GM06990 (cell line): Measurements from ENCODE around the gene DDX11.
"Not testable (repeated sequence)": the region's sequence is repeated elsewhere in the genome, so short reads cannot be mapped to it uniquely, and the experiment has no call there.

Experiments used
- DNase-seq: peaks from one replicate; pipeline ENCODE4 v3.0.0-alpha.2; 2011; ENCODE audit not compliant: insufficient read length; ENCODE audit errors: extremely low read depth
- H3K27me3 ChIP-seq: replicated peaks from 2 replicates; pipeline ENCODE4 v1.6.0; 2011; ENCODE audit warnings: low read length; ENCODE audit not compliant: control insufficient read depth, insufficient read depth
- H3K36me3 ChIP-seq: 2 replicates; pipeline ENCODE4 v1.5.1; 2011; ENCODE audit warnings: low read length; ENCODE audit not compliant: control insufficient read depth, insufficient read depth
- H3K4me3 ChIP-seq: replicated peaks from 2 replicates; pipeline ENCODE4 v1.5.1; 2011; ENCODE audit warnings: low read depth, mild to moderate bottlenecking, control low read depth, low read length
- CTCF ChIP-seq: IDR thresholded peaks from 2 replicates; pipeline ENCODE4 v1.5.1; 2011; ENCODE audit warnings: low read length, control low read depth, mild to moderate bottlenecking, inconsistent platforms; ENCODE audit not compliant: insufficient read depth, poor library complexity, severe bottlenecking

Gene DDX11

GRCh38 chr12:31086032-31086431 lies 12.4 kb downstream of the DDX11 start:
- not testable (repeated sequence) for H3K36me3 ChIP-seq, H3K4me3 ChIP-seq, DNase-seq, H3K27me3 ChIP-seq

GRCh38 chr12:31087486-31087885 lies 13.8 kb downstream of the DDX11 start:
- H3K27me3 ChIP-seq, H3K36me3 ChIP-seq: not testable (repeated sequence)

GRCh38 chr12:31087956-31088355 lies 14.3 kb downstream of the DDX11 start:
- not testable (repeated sequence) for H3K27me3 ChIP-seq, DNase-seq, H3K36me3 ChIP-seq, H3K4me3 ChIP-seq

More at GRCh38 chr12:31087486-31087885, 13.8 kb downstream of the DDX11 start:
- H3K4me3 ChIP-seq, DNase-seq: not testable (repeated sequence)

GRCh38 chr12:31089072-31089471 lies 15.4 kb downstream of the DDX11 start:
- DNase-seq: no peak
- peaks cover 7% of the 10 kb centered on the region for H3K36me3 ChIP-seq

GRCh38 chr12:31091629-31092028 lies 18.0 kb downstream of the DDX11 start:
- not testable (repeated sequence) for H3K4me3 ChIP-seq, H3K36me3 ChIP-seq, H3K27me3 ChIP-seq, DNase-seq

More at GRCh38 chr12:31089072-31089471, 15.4 kb downstream of the DDX11 start:
- no peak for TF ChIP-seq CTCF
- Histone ChIP-seq H3K4me3 (no peak overlapping the region), H3K27me3 (no peaks in the 10 kb centered on the region)

GRCh38 chr12:31092718-31093117 lies 19.1 kb downstream of the DDX11 start:
- not testable (repeated sequence) for H3K4me3 ChIP-seq, H3K36me3 ChIP-seq, H3K27me3 ChIP-seq, DNase-seq

GRCh38 chr12:31095080-31095860 lies 21.6 kb downstream of the DDX11 start:
- H3K27me3 ChIP-seq, H3K4me3 ChIP-seq, DNase-seq, H3K36me3 ChIP-seq: not testable (repeated sequence)

- H3K36me3 ChIP-seq, DNase-seq, H3K4me3 ChIP-seq, H3K27me3 ChIP-seq: not testable (repeated sequence)
Observed at GRCh38 chr12:31096251-31097065, 22.8 kb downstream of the DDX11 start.

GRCh38 chr12:31097819-31098218 lies 24.2 kb downstream of the DDX11 start:
- not testable (repeated sequence) for H3K27me3 ChIP-seq, H3K4me3 ChIP-seq, H3K36me3 ChIP-seq, DNase-seq

- not testable (repeated sequence) for H3K4me3 ChIP-seq, H3K36me3 ChIP-seq, H3K27me3 ChIP-seq, DNase-seq
Observed at GRCh38 chr12:31098363-31098762, 24.7 kb downstream of the DDX11 start.

- not testable (repeated sequence) for DNase-seq, H3K4me3 ChIP-seq, H3K36me3 ChIP-seq, H3K27me3 ChIP-seq
Observed at GRCh38 chr12:31098771-31099170, 25.1 kb downstream of the DDX11 start.

- H3K4me3 ChIP-seq, H3K36me3 ChIP-seq, H3K27me3 ChIP-seq, DNase-seq: not testable (repeated sequence)
Observed at GRCh38 chr12:31099434-31099833, 25.8 kb downstream of the DDX11 start.

- DNase-seq, H3K4me3 ChIP-seq, H3K27me3 ChIP-seq, H3K36me3 ChIP-seq: not testable (repeated sequence)
Observed at GRCh38 chr12:31100503-31101208, 27.0 kb downstream of the DDX11 start.
